Endothelial cell of umbilical vein (primary cell): ENCODE results near the gene PCGF3. TPM values are rescaled to one million over a fixed set of nuclear protein-coding genes. Genes with fewer than 3 reads are reported as not detected.

Experiments used
- BruUV-seq: library from RNA; stranded (reverse); fragments of 400-500 nt; replicated peaks from 2 replicates; lab custom pipeline; 2021; lab: Mats Ljungman, UMichigan
- CTCF ChIA-PET: fragments of 300-600, 350-600 bp; sonication (Branson Sonifier 250); formaldehyde crosslinking; loops from one replicate; lab custom pipeline; 2021; ENCODE audit warnings: antibody characterized with exemption, inconsistent platforms; lab: Charles Lee
- POLR2A ChIA-PET: fragments of 300-600, 350-600 bp; sonication (Branson Sonifier 250); formaldehyde crosslinking; loops from one replicate; lab custom pipeline; 2021; ENCODE audit warnings: antibody characterized with exemption, inconsistent platforms; lab: Charles Lee
- DNase-seq: peaks from one replicate; pipeline ENCODE4 v3.0.0-alpha.2; 2011; ENCODE audit warnings: low read depth, low spot score
- FAIRE-seq: peaks from 2 replicates; lab custom pipeline; 2011; peaks lifted over from hg19 to GRCh38; lab: Jason Lieb, UNC
- H2AFZ ChIP-seq: 2 replicates; pipeline ENCODE4 v1.6.0; 2012; ENCODE audit warnings: low read depth, low read length, control low read depth, inconsistent platforms
- H3K27ac ChIP-seq: 2 replicates; pipeline ENCODE4 v1.5.1; 2011; ENCODE audit warnings: low read depth, mild to moderate bottlenecking, control low read depth, low read length, moderate library complexity; ENCODE audit not compliant: insufficient read depth
- H3K27me3 ChIP-seq, 2 experiments: 2 replicates each; pipeline versions ENCODE4 v1.6.0 to v1.6.1; 2011; ENCODE audit warnings: low read length in 2 of 2, mixed read lengths in 1 of 2; ENCODE audit not compliant: control insufficient read depth in 2 of 2, insufficient read depth in 2 of 2
- H3K36me3 ChIP-seq, 2 experiments: 2 replicates in 1 of 2; 3 replicates in 1 of 2; pipeline ENCODE4 v1.5.1; 2011; ENCODE audit warnings: low read length in 2 of 2, mild to moderate bottlenecking in 1 of 2, moderate library complexity in 1 of 2; ENCODE audit not compliant: control insufficient read depth in 2 of 2, insufficient read depth in 2 of 2; ENCODE audit errors: extremely low read depth in 1 of 2
- H3K4me1 ChIP-seq: 3 replicates; pipeline ENCODE4 v1.5.1; 2011; ENCODE audit warnings: mild to moderate bottlenecking, low read length; ENCODE audit not compliant: control insufficient read depth, insufficient read depth; ENCODE audit errors: extremely low read depth
- H3K4me2 ChIP-seq: 2 replicates; pipeline ENCODE4 v1.6.1; 2011; ENCODE audit warnings: low read length, control low read depth, mixed read lengths; ENCODE audit not compliant: insufficient read depth
- H3K4me3 ChIP-seq, 3 experiments: fragments of 200-600 bp in 1 of 3; sonication (generic), shearing (Covaris generic) in 1 of 3; replicated peaks in 1 of 3; 2 replicates each; pipeline ENCODE4 v1.5.1; 2011 to 2016; ENCODE audit warnings: control low read depth in 3 of 3, low read length in 3 of 3, mild to moderate bottlenecking in 2 of 3, inconsistent platforms in 1 of 3, low read depth in 1 of 3, moderate library complexity in 1 of 3; ENCODE audit not compliant: insufficient read depth in 1 of 3
- H3K79me2 ChIP-seq: 2 replicates; pipeline ENCODE4 v1.6.0; 2012; ENCODE audit warnings: low read length, inconsistent platforms; ENCODE audit not compliant: control insufficient read depth, insufficient read depth
- H3K9ac ChIP-seq: replicated peaks from 2 replicates; pipeline ENCODE3; 2011; ENCODE audit warnings: low read length, control low read depth; ENCODE audit not compliant: insufficient read depth; ENCODE audit errors: extremely low read depth
- H3K9me1 ChIP-seq: replicated peaks from 3 replicates; pipeline ENCODE4 v1.6.0; 2011; ENCODE audit warnings: mild to moderate bottlenecking, low read length; ENCODE audit not compliant: control insufficient read depth, insufficient read depth; ENCODE audit errors: extremely low read depth
- H3K9me3 ChIP-seq: replicated peaks from 2 replicates; pipeline ENCODE4 v1.5.1; 2012; ENCODE audit warnings: low read length, inconsistent platforms; ENCODE audit not compliant: control insufficient read depth, insufficient read depth
- H4K20me1 ChIP-seq: replicated peaks from 2 replicates; pipeline ENCODE3; 2011; ENCODE audit warnings: mild to moderate bottlenecking, low read length; ENCODE audit not compliant: control insufficient read depth, insufficient read depth; ENCODE audit errors: extremely low read depth
- EZH2 ChIP-seq: IDR thresholded peaks from 2 replicates; pipeline ENCODE4 v1.6.1; 2012; ENCODE audit warnings: borderline replicate concordance, low read depth, mild to moderate bottlenecking, moderate library complexity, low read length, inconsistent platforms; ENCODE audit not compliant: severe bottlenecking
- FOS ChIP-seq: IDR thresholded peaks from 2 replicates; pipeline ENCODE4 v1.6.1; 2011; ENCODE audit warnings: mild to moderate bottlenecking, low read length, moderate library complexity, borderline replicate concordance; ENCODE audit not compliant: insufficient read depth
- GATA2 ChIP-seq: IDR thresholded peaks from 2 replicates; pipeline ENCODE4 v1.7.0; 2011; ENCODE audit warnings: low read depth, mild to moderate bottlenecking, moderate library complexity, mixed read lengths, low read length; ENCODE audit not compliant: insufficient read length, insufficient read depth
- JUN ChIP-seq: IDR thresholded peaks from 2 replicates; pipeline ENCODE4 v1.6.1; 2011; ENCODE audit warnings: borderline replicate concordance, low read depth; ENCODE audit not compliant: insufficient read length, insufficient read depth
- MYC ChIP-seq: IDR thresholded peaks from one replicate; pipeline ENCODE4 v1.6.1; 2011; ENCODE audit warnings: mild to moderate bottlenecking, low read depth, low read length
- POLR2A ChIP-seq: IDR thresholded peaks from 2 replicates; pipeline ENCODE4 v1.6.1; 2012; ENCODE audit warnings: low read depth, mild to moderate bottlenecking, control low read depth, low read length
- POLR2AphosphoS5 ChIP-seq: IDR thresholded peaks from 2 replicates; pipeline ENCODE4 v1.6.1; 2012; ENCODE audit warnings: low read depth, mild to moderate bottlenecking, control low read depth, low read length, moderate library complexity; ENCODE audit not compliant: insufficient read depth
- dilution Hi-C: fragments of 300-500 bp; cut with MboI; formaldehyde crosslinking; loops from one replicate; pipeline ENCODE4 v1.15.0; 2019; ENCODE audit warnings: low sequenced_read_pairs; ENCODE audit not compliant: extremely low pct_ligation_motif_present
- intact Hi-C: fragments of 100-400 bp; cut with micrococcal nuclease; formaldehyde crosslinking; loops from one replicate; pipeline ENCODE4 v1.10.0; 2022
- polyA plus RNA-seq, 4 experiments: library from polyadenylated mRNA; depleted of rRNA in 3 of 4; stranded (reverse) in 3 of 4; unstranded in 1 of 4; fragments of >200 nt; gene quantifications; 2 replicates each; pipeline versions ENCODE4 v1.2.1 to v1.2.3, GENCODE V29; 2011 to 2012; ENCODE audit warnings: missing spikeins in 1 of 4
- total RNA-seq: library from RNA; stranded (reverse); gene quantifications from 2 replicates; pipeline ENCODE4 v1.2.3, GENCODE V29; 2021
- TF ChIP-seq, protein P1 (sequence below), 2 donors: IDR thresholded peaks; 1 replicate in 1 of 2; 2 replicates in 1 of 2; pipeline ENCODE4 v1.5.1; 2011; ENCODE audit warnings: low read length in 2 of 2, mild to moderate bottlenecking in 2 of 2, moderate library complexity in 2 of 2, control low read depth in 1 of 2, inconsistent platforms in 1 of 2, low read depth in 1 of 2; ENCODE audit not compliant: insufficient read depth in 1 of 2; ENCODE audit errors: extremely low read depth in 1 of 2
- TF ChIP-seq, protein P2 (sequence below): IDR thresholded peaks from 2 replicates; pipeline ENCODE4 v1.6.1; 2011; ENCODE audit not compliant: insufficient read depth, insufficient read length

PCGF3 gene
- total and polyA plus RNA-seq, 2 donors (not counting 3 experiments of a cell fraction or from before 2014, with no cell fraction given) = 70.2 to 91.8 TPM

DNA sequence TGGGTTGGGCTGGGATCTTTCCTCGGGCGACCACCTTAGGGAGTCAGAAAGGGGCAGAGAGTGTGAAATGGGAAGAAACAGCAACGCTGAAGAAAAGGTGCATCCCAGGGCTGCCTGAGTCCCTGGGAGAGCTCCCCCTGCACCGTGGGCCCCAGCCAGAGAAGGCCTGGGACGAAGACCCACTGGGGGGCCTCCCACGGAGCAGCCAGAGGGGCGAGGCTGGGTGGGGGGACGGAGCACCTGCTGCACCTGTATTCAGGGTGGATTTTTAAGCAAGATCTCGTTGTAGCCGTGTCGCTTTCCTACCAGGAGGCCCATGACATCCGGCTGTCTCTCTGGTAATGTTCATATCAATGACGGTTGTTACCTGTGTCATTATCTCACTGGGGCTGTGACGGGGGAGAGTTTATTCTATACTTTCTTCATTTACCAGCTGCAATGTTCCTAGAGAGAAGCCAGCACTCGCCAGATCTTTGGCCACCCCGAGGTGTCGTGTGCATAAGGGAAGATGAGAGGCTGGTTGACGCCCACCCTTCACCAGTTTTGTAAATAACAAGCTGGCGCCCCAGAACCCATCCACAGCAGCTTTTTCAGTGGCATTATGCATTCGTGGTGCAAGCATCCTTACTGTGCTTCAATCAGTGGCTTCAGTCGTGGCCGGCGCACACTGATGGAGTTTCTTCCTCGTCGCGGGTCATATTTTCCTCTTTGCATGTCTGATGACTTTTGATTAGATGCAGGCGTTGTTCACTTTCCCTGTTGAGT, 5.6 kb upstream of the PCGF3 start:
- Histone ChIP-seq H2AFZ (no peak overlapping the region), H3K9ac (no peak overlapping the region), H3K4me3 (no peak overlapping the region), H3K4me1 (no peaks in the 10 kb centered on the region), H4K20me1 (no peaks in the 10 kb centered on the region), H3K36me3 (no peaks in the 10 kb centered on the region), H3K27me3 (peaks cover 0 to 2% of the 10 kb centered on the region in 2 experiments), H3K27ac (no peak overlapping the region), H3K9me3 (no peaks in the 10 kb centered on the region), H3K4me2 (no peak overlapping the region), H3K79me2 (no peaks in the 10 kb centered on the region), H3K9me1 (no peaks in the 10 kb centered on the region)
- no TSS peak for BruUV-seq
- FAIRE-seq (no peak), DNase-seq (no peak)
- dilution Hi-C loops = no loop called here
- no peak for TF ChIP-seq GATA2
- no peak for TF ChIP-seq POLR2AphosphoS5
- TF ChIP-seq FOS = no peak
- no peak for TF ChIP-seq MYC
- TF ChIP-seq, protein P1, sequence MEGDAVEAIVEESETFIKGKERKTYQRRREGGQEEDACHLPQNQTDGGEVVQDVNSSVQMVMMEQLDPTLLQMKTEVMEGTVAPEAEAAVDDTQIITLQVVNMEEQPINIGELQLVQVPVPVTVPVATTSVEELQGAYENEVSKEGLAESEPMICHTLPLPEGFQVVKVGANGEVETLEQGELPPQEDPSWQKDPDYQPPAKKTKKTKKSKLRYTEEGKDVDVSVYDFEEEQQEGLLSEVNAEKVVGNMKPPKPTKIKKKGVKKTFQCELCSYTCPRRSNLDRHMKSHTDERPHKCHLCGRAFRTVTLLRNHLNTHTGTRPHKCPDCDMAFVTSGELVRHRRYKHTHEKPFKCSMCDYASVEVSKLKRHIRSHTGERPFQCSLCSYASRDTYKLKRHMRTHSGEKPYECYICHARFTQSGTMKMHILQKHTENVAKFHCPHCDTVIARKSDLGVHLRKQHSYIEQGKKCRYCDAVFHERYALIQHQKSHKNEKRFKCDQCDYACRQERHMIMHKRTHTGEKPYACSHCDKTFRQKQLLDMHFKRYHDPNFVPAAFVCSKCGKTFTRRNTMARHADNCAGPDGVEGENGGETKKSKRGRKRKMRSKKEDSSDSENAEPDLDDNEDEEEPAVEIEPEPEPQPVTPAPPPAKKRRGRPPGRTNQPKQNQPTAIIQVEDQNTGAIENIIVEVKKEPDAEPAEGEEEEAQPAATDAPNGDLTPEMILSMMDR (IDR thresholded peaks at IDR 0.05; ENCODE audit: extremely low read depth in 1 of 2, insufficient read depth in 1 of 2, low read depth in 1 of 2, low read length in 2 of 2) = no peak
- TF ChIP-seq JUN = no peak
- TF ChIP-seq, protein P2, sequence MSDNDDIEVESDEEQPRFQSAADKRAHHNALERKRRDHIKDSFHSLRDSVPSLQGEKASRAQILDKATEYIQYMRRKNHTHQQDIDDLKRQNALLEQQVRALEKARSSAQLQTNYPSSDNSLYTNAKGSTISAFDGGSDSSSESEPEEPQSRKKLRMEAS = no peak
- no peak for TF ChIP-seq POLR2A
- TF ChIP-seq EZH2 = no peak
- ChIA-PET CTCF (interaction anchor here (0.7 to 1.8 kb wide), 3 partner anchors 10 to 456 kb away, joined by 3 to 10 read pairs (median 4); no protein-coding TSS in a partner anchor), POLR2A (no interaction called here)
- intact Hi-C loops = no loop called here
